ENCODE data around the gene PRPH2. TPM values are rescaled to one million over a fixed set of nuclear protein-coding genes. Genes with fewer than 3 reads are reported as not detected.

Gene PRPH2
- total and polyA plus RNA-seq, 10 of the 15 experiments (the other 5 are each of a cell fraction or from before 2014, with no cell fraction given), result 0.08 TPM; not detected in 9

- TF ChIP-seq, protein P1, sequence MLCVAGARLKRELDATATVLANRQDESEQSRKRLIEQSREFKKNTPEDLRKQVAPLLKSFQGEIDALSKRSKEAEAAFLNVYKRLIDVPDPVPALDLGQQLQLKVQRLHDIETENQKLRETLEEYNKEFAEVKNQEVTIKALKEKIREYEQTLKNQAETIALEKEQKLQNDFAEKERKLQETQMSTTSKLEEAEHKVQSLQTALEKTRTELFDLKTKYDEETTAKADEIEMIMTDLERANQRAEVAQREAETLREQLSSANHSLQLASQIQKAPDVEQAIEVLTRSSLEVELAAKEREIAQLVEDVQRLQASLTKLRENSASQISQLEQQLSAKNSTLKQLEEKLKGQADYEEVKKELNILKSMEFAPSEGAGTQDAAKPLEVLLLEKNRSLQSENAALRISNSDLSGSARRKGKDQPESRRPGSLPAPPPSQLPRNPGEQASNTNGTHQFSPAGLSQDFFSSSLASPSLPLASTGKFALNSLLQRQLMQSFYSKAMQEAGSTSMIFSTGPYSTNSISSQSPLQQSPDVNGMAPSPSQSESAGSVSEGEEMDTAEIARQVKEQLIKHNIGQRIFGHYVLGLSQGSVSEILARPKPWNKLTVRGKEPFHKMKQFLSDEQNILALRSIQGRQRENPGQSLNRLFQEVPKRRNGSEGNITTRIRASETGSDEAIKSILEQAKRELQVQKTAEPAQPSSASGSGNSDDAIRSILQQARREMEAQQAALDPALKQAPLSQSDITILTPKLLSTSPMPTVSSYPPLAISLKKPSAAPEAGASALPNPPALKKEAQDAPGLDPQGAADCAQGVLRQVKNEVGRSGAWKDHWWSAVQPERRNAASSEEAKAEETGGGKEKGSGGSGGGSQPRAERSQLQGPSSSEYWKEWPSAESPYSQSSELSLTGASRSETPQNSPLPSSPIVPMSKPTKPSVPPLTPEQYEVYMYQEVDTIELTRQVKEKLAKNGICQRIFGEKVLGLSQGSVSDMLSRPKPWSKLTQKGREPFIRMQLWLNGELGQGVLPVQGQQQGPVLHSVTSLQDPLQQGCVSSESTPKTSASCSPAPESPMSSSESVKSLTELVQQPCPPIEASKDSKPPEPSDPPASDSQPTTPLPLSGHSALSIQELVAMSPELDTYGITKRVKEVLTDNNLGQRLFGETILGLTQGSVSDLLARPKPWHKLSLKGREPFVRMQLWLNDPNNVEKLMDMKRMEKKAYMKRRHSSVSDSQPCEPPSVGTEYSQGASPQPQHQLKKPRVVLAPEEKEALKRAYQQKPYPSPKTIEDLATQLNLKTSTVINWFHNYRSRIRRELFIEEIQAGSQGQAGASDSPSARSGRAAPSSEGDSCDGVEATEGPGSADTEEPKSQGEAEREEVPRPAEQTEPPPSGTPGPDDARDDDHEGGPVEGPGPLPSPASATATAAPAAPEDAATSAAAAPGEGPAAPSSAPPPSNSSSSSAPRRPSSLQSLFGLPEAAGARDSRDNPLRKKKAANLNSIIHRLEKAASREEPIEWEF (IDR thresholded peaks at IDR 0.05; ENCODE audit: insufficient replicate concordance, low read depth, low read length), result no peak
- TF ChIP-seq NR2F1 (conservative IDR thresholded peaks at IDR 0.05) (peak; percentile 23; the same call in 1 of the 2 replicates), BCL3 (IDR thresholded peaks at IDR 0.05; ENCODE audit: borderline replicate concordance, insufficient read depth, low read depth, low read length, poor library complexity, severe bottlenecking) (no peak), ZBTB4 (CRISPR knock-in tag; IDR thresholded peaks at IDR 0.05) (no peak), NBN (IDR thresholded peaks at IDR 0.05) (0 out of 2 replicates have a peak, but pooled peaks have one; percentile 50), ELK1 (IDR thresholded peaks at IDR 0.05; ENCODE audit: low read depth, low read length) (peak; percentile 53; the same call in 1 of the 2 replicates), BHLHE40 (IDR thresholded peaks at IDR 0.05; ENCODE audit: borderline replicate concordance in 1 of 2, low read depth in 2 of 2, low read length in 1 of 2) (peak; percentile 6 to 31; a peak in 3 of 4 replicates), TCF12 (IDR thresholded peaks at IDR 0.05; ENCODE audit: low read depth, low read length) (peak; percentile 29; the same call in 1 of the 2 replicates), GATAD2B (conservative IDR thresholded peaks at IDR 0.05; ENCODE audit: low read depth) (peak; percentile 64; the same call in 1 of the 2 replicates), SPI1 (IDR thresholded peaks at IDR 0.05; ENCODE audit: borderline replicate concordance, insufficient read depth, low read depth, low read length) (peak; percentile 86)
- TF ChIP-seq, protein P2, sequence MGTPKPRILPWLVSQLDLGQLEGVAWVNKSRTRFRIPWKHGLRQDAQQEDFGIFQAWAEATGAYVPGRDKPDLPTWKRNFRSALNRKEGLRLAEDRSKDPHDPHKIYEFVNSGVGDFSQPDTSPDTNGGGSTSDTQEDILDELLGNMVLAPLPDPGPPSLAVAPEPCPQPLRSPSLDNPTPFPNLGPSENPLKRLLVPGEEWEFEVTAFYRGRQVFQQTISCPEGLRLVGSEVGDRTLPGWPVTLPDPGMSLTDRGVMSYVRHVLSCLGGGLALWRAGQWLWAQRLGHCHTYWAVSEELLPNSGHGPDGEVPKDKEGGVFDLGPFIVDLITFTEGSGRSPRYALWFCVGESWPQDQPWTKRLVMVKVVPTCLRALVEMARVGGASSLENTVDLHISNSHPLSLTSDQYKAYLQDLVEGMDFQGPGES (IDR thresholded peaks at IDR 0.05), result peak; percentile 31; the same call in 1 of the 2 replicates
Measured at GRCh38 chr6:42746463-42747391, 24.3 kb upstream of the PRPH2 start (continued).

All from GM12878 (cell line).